GM12873 (cell line): ENCODE measurements around the gene MGMT.

ENCODE experiments used
- CTCF ChIP-seq: IDR thresholded peaks from 2 replicates; pipeline ENCODE4 v1.5.1; 2012; ENCODE audit warnings: low read depth, mild to moderate bottlenecking, moderate library complexity, low read length, control low read depth; ENCODE audit not compliant: insufficient read depth; ENCODE audit errors: missing control alignments

MGMT gene

GRCh38 chr10:129764901-129765663 is 298.0 kb downstream of the MGMT start:
- no peak for TF ChIP-seq CTCF

GRCh38 chr10:129765664-129766550 is 298.9 kb downstream of the MGMT start:
- TF ChIP-seq CTCF, result no peak

GRCh38 chr10:129766611-129767550 is 299.8 kb downstream of the MGMT start:
- TF ChIP-seq CTCF, result no peak

- TF ChIP-seq CTCF, result no peak
Measured at GRCh38 chr10:129767751-129768150, 300.7 kb downstream of the MGMT start.

GRCh38 chr10:129768437-129769355 is 301.7 kb downstream of the MGMT start:
- TF ChIP-seq CTCF, result no peak

GRCh38 chr10:129769381-129770116 is 302.5 kb downstream of the MGMT start:
- no peak for TF ChIP-seq CTCF
